DOHH2 (cell line): ENCODE results near the gene KREMEN1.

Experiments used
- H3F3A ChIP-seq: fragments of 200-600 bp; sonication (generic), shearing (Covaris generic); 2 replicates; pipeline ENCODE4 v1.6.0; 2016; ENCODE audit warnings: antibody characterized with exemption, mild to moderate bottlenecking; ENCODE audit not compliant: control insufficient read depth, insufficient read depth
- H3K27ac ChIP-seq: fragments of 200-600 bp; sonication (generic); 2 replicates; pipeline ENCODE4 v1.5.1; 2014; ENCODE audit warnings: low read depth, mild to moderate bottlenecking, low read length, moderate library complexity
- H3K27me3 ChIP-seq: fragments of 200-600 bp; sonication (generic); 2 replicates; pipeline ENCODE4 v1.6.1; 2014; ENCODE audit warnings: mild to moderate bottlenecking, low read length, mixed read lengths; ENCODE audit not compliant: control insufficient read depth
- H3K36me3 ChIP-seq: fragments of 200-600 bp; sonication (generic); 2 replicates; pipeline ENCODE4 v1.6.1; 2014; ENCODE audit warnings: mild to moderate bottlenecking, low read length, moderate library complexity, mixed read lengths; ENCODE audit not compliant: control insufficient read depth
- H3K4me1 ChIP-seq: fragments of 200-600 bp; sonication (generic); 2 replicates; pipeline ENCODE4 v1.6.1; 2014; ENCODE audit warnings: mild to moderate bottlenecking, low read length, mixed read lengths; ENCODE audit not compliant: control insufficient read depth
- H3K4me2 ChIP-seq: fragments of 200-600 bp; sonication (generic); 2 replicates; pipeline ENCODE4 v1.6.0; 2014; ENCODE audit warnings: mild to moderate bottlenecking, low read length, moderate library complexity
- H3K4me3 ChIP-seq: fragments of 200-600 bp; sonication (generic); 2 replicates; pipeline ENCODE4 v1.5.1; 2014; ENCODE audit warnings: mild to moderate bottlenecking, low read length, mixed read lengths
- H3K79me2 ChIP-seq: fragments of 200-600 bp; sonication (generic); 2 replicates; pipeline ENCODE4 v1.6.1; 2014; ENCODE audit warnings: mild to moderate bottlenecking, low read length, mixed read lengths; ENCODE audit not compliant: control insufficient read depth
- H3K9me2 ChIP-seq: fragments of 200-600 bp; sonication (generic); replicated peaks from 2 replicates; pipeline ENCODE4 v1.6.1; 2014; ENCODE audit warnings: mild to moderate bottlenecking, low read length, mixed read lengths; ENCODE audit not compliant: control insufficient read depth
- H3K9me3 ChIP-seq: fragments of 200-600 bp; sonication (generic); 2 replicates; pipeline ENCODE4 v1.6.1; 2014; ENCODE audit warnings: antibody characterized with exemption, low read length, mixed read lengths; ENCODE audit not compliant: control insufficient read depth, insufficient read depth
- H4K20me1 ChIP-seq: fragments of 200-600 bp; sonication (generic); 2 replicates; pipeline ENCODE4 v1.6.0; 2014; ENCODE audit warnings: low read depth, mild to moderate bottlenecking, antibody characterized with exemption, low read length, moderate library complexity; ENCODE audit not compliant: control insufficient read depth, insufficient read depth
- EZH2phosphoT487 ChIP-seq: fragments of 200-600 bp; sonication (generic); IDR thresholded peaks from 2 replicates; pipeline ENCODE4 v1.6.1; 2017; ENCODE audit warnings: borderline replicate concordance, mild to moderate bottlenecking, antibody characterized with exemption, low read length, moderate library complexity, mixed read lengths
- TF ChIP-seq, protein P1 (sequence below): fragments of 200-600 bp; sonication (generic); IDR thresholded peaks from one replicate; pipeline ENCODE4 v1.5.1; 2014; ENCODE audit warnings: antibody characterized with exemption, mild to moderate bottlenecking, low read depth, low read length; ENCODE audit not compliant: poor library complexity, severe bottlenecking

KREMEN1 gene

GRCh38 chr22:29190051-29190450, 117.2 kb downstream of the KREMEN1 start:
- Histone ChIP-seq H3K4me2 (no peak overlapping the region), H3K79me2 (no peaks in the 10 kb centered on the region), H3K4me3 (no peak overlapping the region), H3K36me3 (no peaks in the 10 kb centered on the region), H3K27ac (no peak overlapping the region), H3F3A (no peaks in the 10 kb centered on the region), H3K9me3 (peaks cover 4% of the 10 kb centered on the region), H3K9me2 (no peaks in the 10 kb centered on the region), H3K4me1 (no peaks in the 10 kb centered on the region), H4K20me1 (no peaks in the 10 kb centered on the region), H3K27me3 (no peaks in the 10 kb centered on the region)
- TF ChIP-seq, protein P1, sequence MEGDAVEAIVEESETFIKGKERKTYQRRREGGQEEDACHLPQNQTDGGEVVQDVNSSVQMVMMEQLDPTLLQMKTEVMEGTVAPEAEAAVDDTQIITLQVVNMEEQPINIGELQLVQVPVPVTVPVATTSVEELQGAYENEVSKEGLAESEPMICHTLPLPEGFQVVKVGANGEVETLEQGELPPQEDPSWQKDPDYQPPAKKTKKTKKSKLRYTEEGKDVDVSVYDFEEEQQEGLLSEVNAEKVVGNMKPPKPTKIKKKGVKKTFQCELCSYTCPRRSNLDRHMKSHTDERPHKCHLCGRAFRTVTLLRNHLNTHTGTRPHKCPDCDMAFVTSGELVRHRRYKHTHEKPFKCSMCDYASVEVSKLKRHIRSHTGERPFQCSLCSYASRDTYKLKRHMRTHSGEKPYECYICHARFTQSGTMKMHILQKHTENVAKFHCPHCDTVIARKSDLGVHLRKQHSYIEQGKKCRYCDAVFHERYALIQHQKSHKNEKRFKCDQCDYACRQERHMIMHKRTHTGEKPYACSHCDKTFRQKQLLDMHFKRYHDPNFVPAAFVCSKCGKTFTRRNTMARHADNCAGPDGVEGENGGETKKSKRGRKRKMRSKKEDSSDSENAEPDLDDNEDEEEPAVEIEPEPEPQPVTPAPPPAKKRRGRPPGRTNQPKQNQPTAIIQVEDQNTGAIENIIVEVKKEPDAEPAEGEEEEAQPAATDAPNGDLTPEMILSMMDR: no peak
- no peak for TF ChIP-seq EZH2phosphoT487

DNA sequence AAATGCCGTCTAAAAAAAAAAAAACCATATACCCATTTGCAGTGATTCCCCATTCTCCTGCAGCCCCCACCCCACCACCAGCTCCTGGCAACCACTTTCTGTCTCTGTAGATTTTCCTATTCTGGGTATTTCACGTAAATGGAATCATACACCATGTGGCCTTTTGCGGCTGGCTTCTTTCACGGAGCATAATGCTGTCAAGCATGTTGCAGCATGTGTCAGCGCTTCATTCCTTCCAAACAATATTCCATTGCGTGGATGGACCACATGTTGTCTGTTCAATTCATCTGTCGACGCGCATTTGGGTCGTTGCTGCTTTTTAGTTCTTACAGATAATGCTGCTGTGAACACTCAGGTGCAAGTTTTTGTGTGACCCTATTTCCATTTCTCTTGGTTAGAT, 118.1 kb downstream of the KREMEN1 start:
- H3K9me2 ChIP-seq: no peaks in the 10 kb centered on the region
- no peaks in the 10 kb centered on the region for H3F3A ChIP-seq
- no peaks in the 10 kb centered on the region for H3K36me3 ChIP-seq
- TF ChIP-seq EZH2phosphoT487: no peak
- TF ChIP-seq, protein P1: no peak
- no peaks in the 10 kb centered on the region for H3K4me1 ChIP-seq
- H3K9me3 ChIP-seq: peaks cover 4% of the 10 kb centered on the region
- H4K20me1 ChIP-seq: no peaks in the 10 kb centered on the region
- no peak overlapping the region for H3K27ac ChIP-seq
- H3K27me3 ChIP-seq: no peaks in the 10 kb centered on the region
- no peaks in the 10 kb centered on the region for H3K79me2 ChIP-seq
- no peak overlapping the region for H3K4me2 ChIP-seq
- H3K4me3 ChIP-seq: no peak overlapping the region

GRCh38 chr22:29193021-29193420, 120.2 kb downstream of the KREMEN1 start:
- Histone ChIP-seq H3K4me1 (no peaks in the 10 kb centered on the region), H3K27me3 (peaks cover 2% of the 10 kb centered on the region; the same call in 1 of the 2 replicates), H4K20me1 (no peaks in the 10 kb centered on the region), H3K4me3 (no peak overlapping the region), H3K9me3 (peaks cover 4% of the 10 kb centered on the region), H3K9me2 (no peaks in the 10 kb centered on the region), H3F3A (no peaks in the 10 kb centered on the region), H3K36me3 (no peaks in the 10 kb centered on the region), H3K79me2 (no peaks in the 10 kb centered on the region), H3K27ac (no peak overlapping the region), H3K4me2 (no peak overlapping the region)
- TF ChIP-seq EZH2phosphoT487: no peak
- TF ChIP-seq, protein P1: no peak
